ENCODE results near the gene BIRC6. TPM values are rescaled to one million over a fixed set of nuclear protein-coding genes. Genes with fewer than 3 reads are reported as not detected.
"Not testable (repeated sequence)": the region's sequence is repeated elsewhere in the genome, so short reads cannot be mapped to it uniquely, and the experiment has no call there.

BIRC6 gene
- total RNA-seq, 1 donor from 2014 or later, result 88.3 TPM

- peak; percentile 100 for ATAC-seq
- DNase-seq, result peak; percentile 97
- Histone ChIP-seq H3K4me3 (peak within 1 kb of the TSS; percentile 97), H3K27me3 (ENCODE audit: low read depth) (no peaks in the 10 kb centered on the region), H3K36me3 (peaks cover 29% of the 10 kb centered on the region), H3K9me3 (no peaks in the 10 kb centered on the region), H3K27ac (peak within 1 kb of the TSS; percentile 67), H3K4me1 (peaks cover 23% of the 10 kb centered on the region)
- intact Hi-C loops (cut with DNase I), result no loop called here
- no peak for TF ChIP-seq CTCF (IDR thresholded peaks at IDR 0.05)
These were observed 271.2 kb downstream of the BIRC6 start, which contains the start of gene TTC27 for GRCh38 chr2:32627814-32628579. TTC27 (plus strand) TSS chr2:32628050; CDS start chr2:32628293, 243 bp downstream.

- H3K9me3 ChIP-seq, result no peaks in the 10 kb centered on the region
- ATAC-seq (no peak), DNase-seq (no peak)
- no peak for TF ChIP-seq CTCF (IDR thresholded peaks at IDR 0.05)
- H3K36me3 ChIP-seq, result peaks cover 70% of the 10 kb centered on the region
- intact Hi-C loops (cut with DNase I), result no loop called here
- peaks cover 22% of the 10 kb centered on the region for H3K4me1 ChIP-seq
- no peak overlapping the region for H3K27ac ChIP-seq
- H3K27me3 ChIP-seq (ENCODE audit: low read depth), result no peaks in the 10 kb centered on the region
- H3K4me3 ChIP-seq, result no peak overlapping the region
These were observed 275.3 kb downstream of the BIRC6 start for GRCh38 chr2:32632089-32632488.

- Histone ChIP-seq H3K4me3 (no peak overlapping the region), H3K36me3 (peaks cover 79% of the 10 kb centered on the region), H3K27me3 (ENCODE audit: low read depth) (no peaks in the 10 kb centered on the region), H3K4me1 (peaks cover 17% of the 10 kb centered on the region), H3K9me3 (no peaks in the 10 kb centered on the region), H3K27ac (no peak overlapping the region)
- ATAC-seq (no peak), DNase-seq (no peak)
- no peak for TF ChIP-seq CTCF (IDR thresholded peaks at IDR 0.05)
- intact Hi-C loops (cut with DNase I), result no loop called here
These were observed 276.2 kb downstream of the BIRC6 start for GRCh38 chr2:32633040-32633439.

- H3K36me3 ChIP-seq, result peaks cover 100% of the 10 kb centered on the region
- intact Hi-C loops (cut with DNase I); DNase-seq; H3K27me3 ChIP-seq (ENCODE audit: low read depth); H3K9me3 ChIP-seq; H3K4me3 ChIP-seq; H3K27ac ChIP-seq; ATAC-seq; H3K4me1 ChIP-seq: not testable (repeated sequence)
These were observed 281.7 kb downstream of the BIRC6 start for GRCh38 chr2:32638548-32638947.

GRCh38 chr2:32641180-32641579, 284.4 kb downstream of the BIRC6 start:
- DNase-seq (no peak), ATAC-seq (no peak)
- peaks cover 93% of the 10 kb centered on the region for H3K36me3 ChIP-seq
- no peak overlapping the region for H3K27ac ChIP-seq
- no peaks in the 10 kb centered on the region for H3K27me3 ChIP-seq (ENCODE audit: low read depth)
- H3K4me3 ChIP-seq, result no peak overlapping the region
- no peak for TF ChIP-seq CTCF (IDR thresholded peaks at IDR 0.05)
- H3K4me1 ChIP-seq, result no peaks in the 10 kb centered on the region
- intact Hi-C loops (cut with DNase I), result no loop called here
- no peaks in the 10 kb centered on the region for H3K9me3 ChIP-seq

- ATAC-seq, result no peak
- H3K9me3 ChIP-seq, result no peaks in the 10 kb centered on the region
- TF ChIP-seq CTCF (IDR thresholded peaks at IDR 0.05), result no peak
- no peaks in the 10 kb centered on the region for H3K27me3 ChIP-seq (ENCODE audit: low read depth)
- no peak for DNase-seq
- no peak overlapping the region for H3K27ac ChIP-seq
- H3K36me3 ChIP-seq, result peaks cover 58% of the 10 kb centered on the region
- H3K4me1 ChIP-seq, result no peaks in the 10 kb centered on the region
- intact Hi-C loops (cut with DNase I), result no loop called here
- H3K4me3 ChIP-seq, result no peak overlapping the region
These were observed 290.4 kb downstream of the BIRC6 start for GRCh38 chr2:32647180-32647651.

All from lower lobe of right lung (tissue), 2 donors.